Measurements from ENCODE around the gene ADGRL1.
"Not testable (repeated sequence)": the region's sequence is repeated elsewhere in the genome, so short reads cannot be mapped to it uniquely, and the experiment has no call there.

ADGRL1 gene

DNA sequence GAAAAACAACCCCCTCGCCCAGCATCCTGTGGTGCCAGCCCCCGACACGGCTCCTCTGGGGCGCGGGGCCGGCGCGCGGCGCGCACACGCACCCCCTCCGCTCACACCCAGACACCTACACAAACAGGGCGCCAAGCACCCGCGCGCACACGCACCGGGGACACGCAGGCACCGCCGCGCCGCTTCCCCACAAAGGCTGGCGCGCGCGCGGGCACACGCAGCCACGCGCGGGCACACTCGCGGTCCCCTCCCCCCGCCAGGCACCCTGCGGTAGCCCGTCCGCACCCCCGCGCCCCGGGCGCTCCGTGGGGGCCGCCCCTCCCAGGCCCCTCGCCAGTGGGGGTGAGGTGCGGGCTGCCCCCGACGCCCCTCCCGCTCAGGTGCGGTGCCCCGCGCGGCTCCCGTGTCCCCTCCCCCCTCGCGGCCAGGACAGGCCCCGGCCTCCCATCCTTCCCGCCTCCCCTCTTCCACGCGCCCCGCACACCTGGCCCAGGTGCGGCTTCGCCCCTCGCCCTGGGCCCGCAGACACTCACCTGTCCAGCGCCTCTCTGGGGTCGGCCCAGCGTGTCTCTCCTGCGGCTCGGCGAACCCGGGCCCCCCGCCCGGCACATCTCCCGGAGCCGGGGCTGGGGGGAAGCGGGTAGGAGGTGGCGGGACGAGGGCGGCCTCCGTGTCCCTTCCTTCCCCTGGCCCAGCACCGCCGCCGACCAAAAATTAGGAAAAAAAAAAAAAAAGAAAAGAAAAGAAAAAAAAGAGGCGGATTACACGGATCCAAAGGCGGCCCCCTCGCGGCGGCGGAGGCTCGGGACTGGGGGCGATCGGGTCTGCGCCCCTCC, at the start of gene ADGRL1:
ADGRL1 (minus strand) TSS at position 718 of the 836 bp plus-strand sequence. CDS start 22,567 bp downstream, outside the sequence.
- DNase-seq (ENCODE audit: low read depth in 2 of 2): not testable (repeated sequence)

- not testable (repeated sequence) for DNase-seq (ENCODE audit: low read depth in 2 of 2)
Observed at GRCh38 chr19:14255316-14255715, 49.3 kb upstream of the ADGRL1 start.

DNA sequence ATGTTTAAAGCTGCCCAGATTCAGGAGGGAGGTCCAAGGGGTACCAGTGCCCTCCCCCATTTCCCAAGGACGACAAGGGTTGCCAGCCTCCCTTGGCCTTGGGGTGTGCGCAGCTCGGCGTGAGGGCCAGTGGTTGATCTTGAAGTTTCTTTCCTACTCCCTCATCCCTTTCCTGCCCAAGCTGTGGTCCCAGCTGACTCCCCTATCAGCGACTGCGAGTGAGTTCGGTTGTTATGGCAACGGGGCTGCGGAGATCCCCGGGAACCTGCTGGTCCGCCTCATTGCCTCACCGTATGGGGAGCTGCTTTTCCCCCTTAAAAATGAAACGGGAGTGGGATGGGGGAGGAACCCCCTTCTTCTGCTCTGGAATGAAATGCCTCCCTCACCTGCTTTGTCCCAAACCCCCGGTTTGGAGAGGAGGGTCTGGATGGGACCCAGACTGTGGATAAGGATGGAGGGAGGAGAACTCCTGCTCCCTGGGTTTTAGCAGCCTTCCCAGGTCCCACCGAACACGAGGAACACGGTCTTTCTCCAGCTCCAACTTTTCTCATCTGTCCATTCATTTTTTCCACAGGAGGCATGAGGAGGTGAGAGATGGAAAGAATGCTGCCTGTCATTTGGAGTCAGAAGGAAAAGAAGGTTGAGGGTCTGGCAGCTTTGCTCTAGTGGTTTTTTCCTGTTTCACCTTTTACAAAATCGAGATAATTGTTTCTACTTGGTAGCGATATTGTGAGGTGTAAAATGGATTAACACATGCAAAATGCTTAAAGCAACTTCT, 48.0 kb upstream of the ADGRL1 start:
- not testable (repeated sequence) for DNase-seq (ENCODE audit: low read depth in 2 of 2)

- DNase-seq (ENCODE audit: low read depth in 2 of 2): not testable (repeated sequence)
Observed at GRCh38 chr19:14252136-14252535, 46.2 kb upstream of the ADGRL1 start.

DNA sequence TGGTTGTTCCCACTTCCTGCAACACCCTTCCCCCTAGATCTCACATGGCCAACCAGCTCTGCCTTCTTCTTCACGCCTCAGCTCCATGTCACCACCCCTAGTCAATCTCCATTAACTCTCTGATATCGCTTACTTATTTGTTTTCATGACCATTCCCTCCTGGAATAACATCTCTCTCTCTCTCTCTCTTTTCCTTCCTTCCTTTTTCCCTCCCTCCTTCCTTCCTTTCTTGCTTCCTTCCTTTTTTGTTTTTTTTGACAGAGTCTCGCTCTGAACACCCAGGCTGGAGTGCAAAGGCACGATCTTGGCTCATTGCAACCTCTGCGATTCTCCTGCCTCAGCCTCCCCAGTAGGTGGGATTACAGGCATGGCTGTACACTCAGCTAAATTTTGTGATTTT, 44.9 kb upstream of the ADGRL1 start:
- DNase-seq (ENCODE audit: low read depth in 2 of 2): no peak

GRCh38 chr19:14250315-14250714, 44.3 kb upstream of the ADGRL1 start:
- DNase-seq (ENCODE audit: low read depth in 2 of 2): not testable (repeated sequence)

DNA sequence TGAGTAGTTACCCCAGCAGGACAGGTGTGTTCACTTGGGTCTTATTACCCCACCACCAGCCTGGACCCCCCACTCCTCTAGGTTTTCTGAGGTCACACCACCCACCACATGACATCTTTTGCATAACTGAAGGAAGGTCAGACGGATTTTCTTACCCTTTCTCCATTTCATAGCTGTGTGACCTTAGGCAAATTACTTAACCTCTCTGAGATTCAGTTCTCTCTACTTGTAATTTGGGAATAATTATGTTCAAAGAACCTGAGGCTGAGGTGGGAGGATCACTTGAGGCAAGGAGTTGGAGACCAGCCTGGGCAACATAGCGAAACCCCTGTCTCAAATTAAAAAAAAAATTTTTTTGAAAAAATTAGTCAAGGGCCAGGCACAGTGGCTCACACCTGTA, 43.9 kb upstream of the ADGRL1 start:
- not testable (repeated sequence) for DNase-seq (ENCODE audit: low read depth in 2 of 2)

- peak in 1 of 2 experiments; percentile 10 for DNase-seq (ENCODE audit: low read depth in 2 of 2)
Observed at GRCh38 chr19:14249012-14249754, 43.2 kb upstream of the ADGRL1 start.

- DNase-seq (ENCODE audit: low read depth in 2 of 2): peak in 1 of 2 experiments; percentile 20
Observed at GRCh38 chr19:14248578-14249011, 42.6 kb upstream of the ADGRL1 start.

- not testable (repeated sequence) for DNase-seq (ENCODE audit: low read depth in 2 of 2)
Observed at GRCh38 chr19:14247548-14248471, 41.8 kb upstream of the ADGRL1 start.

GRCh38 chr19:14247205-14247547, 41.2 kb upstream of the ADGRL1 start:
- not testable (repeated sequence) for DNase-seq (ENCODE audit: low read depth in 2 of 2)

GRCh38 chr19:14244393-14244792, 38.4 kb upstream of the ADGRL1 start:
- DNase-seq (ENCODE audit: low read depth in 2 of 2): not testable (repeated sequence)

DNA sequence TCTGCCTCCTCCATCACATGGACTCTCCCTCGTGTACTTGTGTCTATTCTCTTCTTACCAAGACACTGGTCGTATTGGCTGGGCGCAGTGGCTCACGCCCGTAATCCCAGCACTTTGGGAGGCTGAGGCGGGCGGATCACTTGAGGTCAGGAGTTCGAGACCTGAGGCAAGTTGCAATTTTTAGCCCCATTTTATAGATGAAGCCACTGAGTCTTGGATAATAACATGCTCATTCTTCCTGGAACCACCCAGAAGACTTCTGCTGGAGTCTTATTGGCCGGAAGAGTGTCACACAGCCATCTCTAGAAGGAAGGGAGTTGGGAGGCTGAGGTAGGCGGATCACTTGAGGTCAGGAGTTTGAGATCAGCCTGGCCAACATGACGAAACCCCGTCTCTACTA, 37.7 kb upstream of the ADGRL1 start:
- DNase-seq (ENCODE audit: low read depth in 2 of 2): not testable (repeated sequence)

- no peak for DNase-seq (ENCODE audit: low read depth in 2 of 2)
Observed at GRCh38 chr19:14237014-14237941, 31.3 kb upstream of the ADGRL1 start.

- not testable (repeated sequence) for DNase-seq (ENCODE audit: low read depth in 2 of 2)
Observed at GRCh38 chr19:14232945-14233344, 27.0 kb upstream of the ADGRL1 start.

DNA sequence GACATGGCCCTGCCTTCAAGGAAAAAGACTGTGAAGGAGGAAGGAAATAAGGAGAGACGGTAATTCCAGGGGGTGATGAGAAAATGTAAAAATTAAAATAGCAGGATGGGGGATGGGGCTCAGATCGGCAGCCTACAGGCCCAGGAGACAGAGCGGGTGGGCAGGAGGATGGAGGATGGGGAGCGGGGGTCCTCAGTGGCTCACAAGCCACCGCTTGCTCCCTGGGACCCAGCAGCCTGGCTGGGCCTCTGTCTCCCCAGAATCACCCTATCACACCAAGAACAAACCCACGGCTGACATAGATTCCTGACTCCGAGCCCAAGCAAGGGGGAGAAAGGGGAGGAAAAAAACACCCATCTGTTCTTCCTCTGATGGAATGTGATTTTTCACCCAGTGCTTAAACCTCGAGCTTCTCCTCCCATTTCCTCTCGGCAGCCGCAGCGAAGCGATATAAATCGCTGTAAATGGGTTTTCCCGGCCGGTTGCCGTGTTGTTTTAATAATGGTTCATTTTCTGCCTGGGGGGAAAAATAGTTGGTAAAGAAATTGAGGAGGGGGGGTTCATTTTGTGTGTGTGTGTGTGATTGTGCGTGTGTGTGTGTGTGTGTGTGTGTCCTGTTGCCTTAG, 22.6 kb upstream of the ADGRL1 start:
- DNase-seq (ENCODE audit: low read depth in 2 of 2): not testable (repeated sequence)

DNA sequence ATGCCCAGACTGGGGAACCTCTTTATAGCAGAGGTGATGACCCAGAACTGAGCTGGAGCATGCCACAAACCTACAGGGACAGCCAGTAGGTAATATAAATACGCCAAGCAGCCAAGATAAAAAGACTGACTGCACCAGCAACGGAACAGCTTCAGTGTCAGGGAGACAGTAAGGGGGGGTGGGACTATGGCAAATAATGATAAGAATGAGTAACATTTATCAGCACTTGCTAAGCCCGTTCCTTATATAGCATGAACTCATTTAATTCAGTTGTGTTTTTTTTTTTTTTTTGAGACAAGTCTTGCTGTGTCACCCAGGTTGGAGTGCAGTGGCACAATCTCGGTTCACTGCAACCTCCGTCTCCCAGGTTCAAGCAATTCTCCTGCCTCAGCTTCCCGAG, 20.5 kb upstream of the ADGRL1 start:
- DNase-seq (ENCODE audit: low read depth in 2 of 2): not testable (repeated sequence)

DNA sequence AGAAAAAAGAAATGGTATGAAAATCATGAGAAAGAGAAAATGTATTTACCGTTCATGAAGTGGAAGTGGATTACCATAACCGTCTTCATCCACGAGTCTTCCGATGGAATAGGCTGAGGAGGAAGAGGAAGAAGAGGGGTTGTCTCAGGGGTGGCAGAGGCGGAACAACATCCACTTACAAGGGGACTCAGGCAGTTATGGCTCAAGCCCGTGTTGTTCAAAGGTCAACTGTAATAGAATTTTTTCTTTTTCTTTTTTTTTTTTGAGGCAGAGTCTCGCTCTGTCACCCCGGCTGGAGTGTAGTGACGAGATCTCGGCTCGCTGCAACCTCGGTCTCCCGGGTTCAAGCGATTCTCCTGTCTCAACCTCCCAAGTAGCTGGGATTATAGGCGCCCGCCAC, 16.9 kb upstream of the ADGRL1 start:
- no peak for DNase-seq (ENCODE audit: low read depth in 2 of 2)

DNA sequence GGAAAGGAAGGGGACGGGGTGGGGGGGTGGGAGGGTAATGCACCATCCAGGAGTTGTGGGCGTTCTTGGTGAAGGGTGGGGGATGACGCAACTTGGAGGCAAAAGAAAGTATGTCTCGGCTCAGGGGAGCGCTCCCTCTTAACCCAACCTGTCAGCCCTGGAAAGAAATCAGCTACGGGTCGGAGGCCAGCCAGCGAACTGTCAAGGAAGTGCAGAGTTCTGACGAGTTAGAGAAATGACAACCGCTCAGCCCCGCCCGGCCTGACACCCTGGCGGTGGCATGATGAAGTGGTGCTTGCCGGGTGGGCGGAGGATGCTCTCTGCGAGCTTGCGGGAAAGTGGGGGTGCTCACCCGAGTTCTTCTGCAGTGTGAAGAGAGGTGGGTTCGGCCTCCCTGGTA, 15.4 kb upstream of the ADGRL1 start:
- peak; percentile 29 to 61 for DNase-seq (ENCODE audit: low read depth in 2 of 2)
